ENCODE results near the gene ZFYVE28.

The ZFYVE28 gene

GRCh38 chr4:2408976-2409375 lies 9.5 kb downstream of the ZFYVE28 start:
- no peak for DNase-seq

- no peak for DNase-seq
Observed at GRCh38 chr4:2408401-2408958, 10.0 kb downstream of the ZFYVE28 start.

GRCh38 chr4:2407991-2408342 lies 10.5 kb downstream of the ZFYVE28 start:
- DNase-seq: no peak

GRCh38 chr4:2406920-2407319 lies 11.5 kb downstream of the ZFYVE28 start:
- no peak for DNase-seq

GRCh38 chr4:2406406-2406805 lies 12.0 kb downstream of the ZFYVE28 start:
- DNase-seq: no peak

- DNase-seq: no peak
Observed at GRCh38 chr4:2402941-2403340, 15.5 kb downstream of the ZFYVE28 start.

GRCh38 chr4:2402048-2402842 lies 16.2 kb downstream of the ZFYVE28 start:
- DNase-seq: no peak

- DNase-seq: no peak
Observed at GRCh38 chr4:2401610-2401983, 16.8 kb downstream of the ZFYVE28 start.

- DNase-seq: no peak
Observed at GRCh38 chr4:2400841-2401609, 17.4 kb downstream of the ZFYVE28 start.

- DNase-seq: no peak
Observed at GRCh38 chr4:2399631-2400190, 18.7 kb downstream of the ZFYVE28 start.

GRCh38 chr4:2399216-2399615 lies 19.2 kb downstream of the ZFYVE28 start:
- no peak for DNase-seq

- no peak for DNase-seq
Observed at GRCh38 chr4:2397596-2398379, 20.7 kb downstream of the ZFYVE28 start.

- DNase-seq: no peak
Observed at GRCh38 chr4:2396781-2397368, 21.6 kb downstream of the ZFYVE28 start.

- DNase-seq: no peak
Observed at GRCh38 chr4:2395584-2395983, 22.9 kb downstream of the ZFYVE28 start.

- DNase-seq: no peak
Observed at GRCh38 chr4:2395038-2395437, 23.4 kb downstream of the ZFYVE28 start.

GRCh38 chr4:2394528-2394927 lies 23.9 kb downstream of the ZFYVE28 start:
- DNase-seq: no peak

- peak in 1 of 2 donors; percentile 12 for DNase-seq
Observed at GRCh38 chr4:2393353-2394270, 24.8 kb downstream of the ZFYVE28 start.

- DNase-seq: no peak
Observed at GRCh38 chr4:2390784-2391421, 27.5 kb downstream of the ZFYVE28 start.

- DNase-seq: no peak
Observed at GRCh38 chr4:2390146-2390545, 28.3 kb downstream of the ZFYVE28 start.

- DNase-seq: no peak
Observed at GRCh38 chr4:2389691-2390090, 28.8 kb downstream of the ZFYVE28 start.

All from CD4-positive, alpha-beta T cell treated with Interleukin-1 beta for 1 hour (primary cell).